GM12891 (cell line): Measurements from ENCODE around the gene SCARB1.

Experiments used
- POLR2A ChIP-seq: IDR thresholded peaks from 2 replicates; pipeline ENCODE4 v1.6.1; 2011; ENCODE audit warnings: low read depth, low read length, control low read depth
- POLR2AphosphoS5 ChIP-seq: IDR thresholded peaks from 2 replicates; pipeline ENCODE4 v1.6.1; 2011; ENCODE audit warnings: low read depth, low read length, control low read depth
- TAF1 ChIP-seq: IDR thresholded peaks from 2 replicates; pipeline ENCODE4 v1.6.1; 2011; ENCODE audit warnings: low read depth, low read length, control low read depth

GRCh38 chr12:124898200-124898922 is 34.7 kb upstream of the SCARB1 start:
- TF ChIP-seq POLR2AphosphoS5 (no peak), POLR2A (no peak), TAF1 (no peak)
